Globus pallidus (tissue), 1 donor: ENCODE results near the gene EED.
"Not testable (repeated sequence)": the region's sequence is repeated elsewhere in the genome, so short reads cannot be mapped to it uniquely, and the experiment has no call there.

ENCODE experiments used
- DNase-seq: peaks from one replicate; pipeline ENCODE4 v3.0.0-alpha.2; 2015; ENCODE audit warnings: low spot score

Gene EED

DNA sequence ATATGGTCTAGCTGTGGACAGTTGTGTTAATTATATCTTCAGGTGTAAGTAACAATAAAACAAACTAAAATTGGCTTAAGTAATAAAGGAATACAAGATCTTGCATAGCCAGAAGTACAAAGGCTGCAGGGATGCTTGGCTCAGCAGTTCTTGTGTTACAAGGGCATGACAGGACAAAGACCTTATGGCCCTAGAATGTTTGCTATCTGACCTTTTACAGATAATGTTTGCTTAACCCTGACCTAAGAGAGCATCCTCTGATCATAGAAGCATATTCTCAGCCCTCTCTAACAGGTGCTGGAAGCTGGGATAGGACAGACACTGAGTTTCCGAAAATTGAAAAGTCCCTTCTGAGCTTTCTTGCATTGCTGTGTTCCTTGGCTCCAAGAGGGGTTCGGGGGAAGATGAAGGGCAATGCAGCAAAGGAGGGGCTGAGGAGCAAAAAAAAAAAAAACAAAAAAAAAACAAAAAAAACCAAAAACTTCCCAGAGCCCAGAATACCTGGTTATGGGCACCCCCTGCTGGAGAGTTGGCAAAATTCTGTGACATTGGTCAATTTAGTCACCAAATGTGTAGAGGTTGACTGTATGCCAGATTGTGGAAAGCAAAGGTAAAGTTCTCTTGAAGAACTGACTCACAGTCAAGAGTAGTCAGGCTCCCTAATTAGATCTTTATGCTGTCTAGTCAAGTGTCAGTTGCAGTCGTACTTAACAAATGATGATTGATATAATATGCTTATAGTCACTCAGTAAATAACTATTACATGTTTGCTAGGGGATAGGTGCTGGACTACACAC, 47.1 kb downstream of the EED start:
- peak; percentile 31 for DNase-seq

DNA sequence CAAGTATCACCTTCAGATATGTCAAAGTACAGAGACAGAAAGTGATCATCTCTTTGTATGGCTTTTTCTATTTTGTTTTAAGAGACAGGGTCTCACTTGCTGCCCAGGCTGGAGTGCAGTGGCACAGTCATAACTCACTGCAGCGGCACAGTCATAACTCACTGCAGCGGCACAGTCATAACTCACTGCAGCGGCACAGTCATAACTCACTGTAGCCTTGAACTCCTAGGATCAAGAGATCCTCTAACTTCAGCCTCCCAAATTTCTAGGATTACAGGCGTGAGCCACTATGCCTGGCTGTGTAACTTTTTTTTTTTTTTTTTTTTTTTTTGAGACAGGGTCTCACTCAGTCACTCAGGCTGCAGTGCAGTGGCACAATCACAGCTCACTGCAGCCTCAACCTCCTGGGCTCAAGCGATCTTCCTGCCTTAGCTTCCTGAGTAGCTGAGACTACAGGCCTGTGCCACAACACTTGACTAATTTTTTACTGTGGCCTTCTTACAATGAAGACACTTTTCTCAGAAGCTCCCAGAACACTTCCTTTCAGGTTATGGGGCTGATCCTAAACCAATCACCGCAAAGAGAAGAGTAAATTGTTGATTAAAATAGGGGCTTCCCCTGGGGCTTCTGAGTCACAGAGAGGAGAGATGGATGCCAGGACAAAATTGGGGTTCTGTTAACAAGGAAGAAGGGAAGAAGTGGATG, 48.5 kb downstream of the EED start:
- DNase-seq, result no peak

GRCh38 chr11:86294026-86294425, 49.5 kb downstream of the EED start:
- no peak for DNase-seq

GRCh38 chr11:86301742-86302091, 57.2 kb downstream of the EED start:
- no peak for DNase-seq

- DNase-seq, result peak; percentile 99
These were observed 57.7 kb downstream of the EED start, which contains the start of gene HIKESHI for GRCh38 chr11:86302092-86302793. TSS of gene HIKESHI (plus strand) at chr11:86302240. CDS start at chr11:86302449, 209 bp downstream.

DNA sequence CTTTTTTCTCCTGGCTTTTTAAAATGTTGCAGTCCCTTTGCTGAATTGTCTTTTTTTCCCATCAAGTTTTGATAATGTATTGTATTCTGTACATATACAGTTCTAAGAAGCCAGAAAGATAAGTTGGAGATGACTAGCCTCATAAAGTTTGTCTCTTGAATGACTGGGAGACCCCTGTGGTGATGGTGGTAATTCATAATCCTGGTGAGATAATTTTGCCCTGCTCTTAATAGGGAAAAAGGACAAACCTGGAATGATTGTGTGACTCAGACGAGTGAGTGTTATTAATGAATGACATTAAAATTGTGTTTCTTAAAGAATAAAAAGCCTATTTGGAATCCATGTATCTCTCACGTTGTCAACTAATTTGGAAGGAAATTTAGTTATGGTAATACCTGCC, 58.7 kb downstream of the EED start:
- no peak for DNase-seq

GRCh38 chr11:86308710-86309109, 64.2 kb downstream of the EED start:
- not testable (repeated sequence) for DNase-seq

- DNase-seq, result no peak
These were observed 69.2 kb downstream of the EED start for GRCh38 chr11:86313793-86314192.

DNA sequence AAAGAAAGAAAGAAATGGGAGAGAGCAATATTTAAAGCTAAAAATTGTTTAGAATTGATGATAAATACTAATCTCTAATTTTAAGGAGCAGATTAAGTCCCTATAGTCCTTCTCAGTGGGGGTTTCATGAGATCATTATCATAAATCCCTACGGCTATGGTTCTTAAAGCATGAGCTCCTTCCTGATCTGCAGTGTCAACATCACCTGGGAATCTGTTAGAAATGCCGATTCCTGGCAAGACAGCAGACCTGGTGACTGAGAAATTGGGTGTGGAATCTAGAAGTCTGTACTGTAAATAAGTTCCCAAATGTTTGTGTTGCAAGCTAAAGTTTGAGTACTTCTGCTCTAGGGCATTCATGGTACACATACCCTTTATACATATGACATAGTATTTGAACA, 70.1 kb downstream of the EED start:
- no peak for DNase-seq
